Colonic mucosa (tissue), 4 donors: ENCODE results near the gene RASSF4. TPM values are rescaled to one million over a fixed set of nuclear protein-coding genes. Genes with fewer than 3 reads are reported as not detected.

Experiments used
- DNase-seq: peaks from one replicate; pipeline ENCODE4 v3.0.0-alpha.2; 2020
- H3K27ac ChIP-seq: fragments of 200-600 bp; one replicate; pipeline ENCODE4 v1.8.0; 2021
- H3K27me3 ChIP-seq: fragments of 200-600 bp; one replicate; pipeline ENCODE4 v1.8.0; 2021
- H3K36me3 ChIP-seq: fragments of 200-600 bp; one replicate; pipeline ENCODE4 v1.8.0; 2021
- H3K4me1 ChIP-seq: fragments of 200-600 bp; one replicate; pipeline ENCODE4 v1.8.0; 2021; ENCODE audit warnings: mild to moderate bottlenecking
- H3K4me3 ChIP-seq: fragments of 200-600 bp; one replicate; pipeline ENCODE4 v1.8.0; 2021
- H3K9ac ChIP-seq, 2 donors: one replicate each; pipeline ENCODE4 v1.7.0; 2013; ENCODE audit warnings: control low read depth in 2 of 2, low read depth in 2 of 2, low read length in 2 of 2
- H3K9me3 ChIP-seq: fragments of 200-600 bp; one replicate; pipeline ENCODE4 v1.8.0; 2021
- intact Hi-C: fragments of 100-400 bp; cut with DNase I; formaldehyde crosslinking; loops from one replicate; pipeline ENCODE4 v1.14.1; 2022
- total RNA-seq, 2 donors: library from RNA; stranded (reverse); fragmentation: NEBNext Ultra II Directional in 1 of 2; extraction: Animal tissue kit (Norgen Biotek cat#: 25700) in 1 of 2; gene quantifications; one replicate each; pipeline ENCODE4 v1.2.1, GENCODE V29; 2021
- TF ChIP-seq, protein P1 (sequence below): fragments of 200-600 bp; IDR thresholded peaks from one replicate; pipeline ENCODE4 v1.8.0; 2022; ENCODE audit warnings: antibody characterized with exemption, mild to moderate bottlenecking
- donor health status: healthy.
- donor health status: DM: no; HTN: no; CAD: no.
- donor health status: DM: no; HTN: no; CAD: no.

RASSF4 gene
- total RNA-seq, 2 donors from 2014 or later, result 13.1 to 19.9 TPM

DNA sequence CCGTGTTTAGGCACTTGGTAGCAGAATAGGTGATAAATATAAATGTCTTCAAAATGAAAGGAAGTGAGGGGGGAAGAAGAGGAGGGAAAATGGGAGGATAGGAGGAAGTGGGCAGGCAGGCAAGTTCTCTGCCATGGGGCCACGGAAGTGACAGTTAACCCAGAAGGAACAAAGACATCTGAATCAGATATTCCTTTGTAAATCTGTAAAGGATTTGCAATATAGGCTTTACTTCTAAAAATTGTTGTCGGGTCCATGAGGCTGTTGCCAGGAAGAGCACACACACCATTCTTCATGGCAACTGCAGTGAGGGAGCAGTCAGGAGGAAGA, 23.7 kb upstream of the RASSF4 start:
- intact Hi-C loops, result no loop called here
- Histone ChIP-seq H3K27me3 (no peaks in the 10 kb centered on the region), H3K27ac (no peak overlapping the region), H3K9ac (no peak overlapping the region), H3K4me3 (no peak overlapping the region), H3K9me3 (no peaks in the 10 kb centered on the region), H3K4me1 (no peaks in the 10 kb centered on the region), H3K36me3 (no peaks in the 10 kb centered on the region)
- no peak for DNase-seq
- TF ChIP-seq, protein P1, sequence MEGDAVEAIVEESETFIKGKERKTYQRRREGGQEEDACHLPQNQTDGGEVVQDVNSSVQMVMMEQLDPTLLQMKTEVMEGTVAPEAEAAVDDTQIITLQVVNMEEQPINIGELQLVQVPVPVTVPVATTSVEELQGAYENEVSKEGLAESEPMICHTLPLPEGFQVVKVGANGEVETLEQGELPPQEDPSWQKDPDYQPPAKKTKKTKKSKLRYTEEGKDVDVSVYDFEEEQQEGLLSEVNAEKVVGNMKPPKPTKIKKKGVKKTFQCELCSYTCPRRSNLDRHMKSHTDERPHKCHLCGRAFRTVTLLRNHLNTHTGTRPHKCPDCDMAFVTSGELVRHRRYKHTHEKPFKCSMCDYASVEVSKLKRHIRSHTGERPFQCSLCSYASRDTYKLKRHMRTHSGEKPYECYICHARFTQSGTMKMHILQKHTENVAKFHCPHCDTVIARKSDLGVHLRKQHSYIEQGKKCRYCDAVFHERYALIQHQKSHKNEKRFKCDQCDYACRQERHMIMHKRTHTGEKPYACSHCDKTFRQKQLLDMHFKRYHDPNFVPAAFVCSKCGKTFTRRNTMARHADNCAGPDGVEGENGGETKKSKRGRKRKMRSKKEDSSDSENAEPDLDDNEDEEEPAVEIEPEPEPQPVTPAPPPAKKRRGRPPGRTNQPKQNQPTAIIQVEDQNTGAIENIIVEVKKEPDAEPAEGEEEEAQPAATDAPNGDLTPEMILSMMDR, result no peak

DNA sequence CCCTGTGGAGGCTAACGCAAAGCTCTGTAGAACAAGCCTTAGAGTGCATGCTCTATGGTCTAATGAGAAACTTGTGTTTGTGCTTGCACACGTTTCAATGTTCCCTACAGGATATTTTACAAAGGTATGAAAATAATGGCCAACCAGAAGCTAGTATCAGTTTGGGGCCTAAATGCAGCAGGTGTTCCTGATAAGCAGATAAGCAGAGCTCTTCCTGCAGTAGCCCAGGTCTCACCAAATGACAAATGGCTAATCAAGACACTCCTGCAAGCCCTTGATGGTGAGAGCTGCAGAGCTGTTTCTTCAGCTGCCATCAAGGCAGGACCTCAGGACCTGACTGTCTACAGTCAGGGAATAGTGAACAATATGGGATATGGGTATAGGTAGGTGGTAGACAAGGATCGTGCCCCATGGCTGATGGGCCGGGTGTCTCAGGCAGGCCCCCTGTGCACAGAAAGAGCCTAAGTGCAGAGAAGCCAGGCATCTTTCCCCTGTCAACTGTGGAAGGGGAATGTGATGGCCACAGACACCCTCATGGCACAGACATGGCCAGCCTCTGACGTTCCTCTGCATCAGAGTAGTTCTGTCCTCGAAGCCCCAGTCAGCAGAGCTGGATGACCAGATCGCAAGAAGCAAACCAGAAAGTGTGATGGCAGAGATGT, 23.2 kb upstream of the RASSF4 start:
- Histone ChIP-seq H3K4me1 (no peaks in the 10 kb centered on the region), H3K9ac (no peak overlapping the region), H3K36me3 (no peaks in the 10 kb centered on the region), H3K9me3 (no peaks in the 10 kb centered on the region), H3K27me3 (no peaks in the 10 kb centered on the region), H3K4me3 (no peak overlapping the region), H3K27ac (no peak overlapping the region)
- TF ChIP-seq, protein P1, result no peak
- no peak for DNase-seq
- intact Hi-C loops, result no loop called here

GRCh38 chr10:44937196-44938005, 22.2 kb upstream of the RASSF4 start:
- Histone ChIP-seq H3K4me3 (no peak overlapping the region), H3K27ac (no peak overlapping the region), H3K27me3 (no peaks in the 10 kb centered on the region), H3K9ac (no peak overlapping the region), H3K9me3 (no peaks in the 10 kb centered on the region), H3K4me1 (no peaks in the 10 kb centered on the region), H3K36me3 (no peaks in the 10 kb centered on the region)
- no peak for DNase-seq
- intact Hi-C loops, result no loop called here
- TF ChIP-seq, protein P1, result no peak

DNA sequence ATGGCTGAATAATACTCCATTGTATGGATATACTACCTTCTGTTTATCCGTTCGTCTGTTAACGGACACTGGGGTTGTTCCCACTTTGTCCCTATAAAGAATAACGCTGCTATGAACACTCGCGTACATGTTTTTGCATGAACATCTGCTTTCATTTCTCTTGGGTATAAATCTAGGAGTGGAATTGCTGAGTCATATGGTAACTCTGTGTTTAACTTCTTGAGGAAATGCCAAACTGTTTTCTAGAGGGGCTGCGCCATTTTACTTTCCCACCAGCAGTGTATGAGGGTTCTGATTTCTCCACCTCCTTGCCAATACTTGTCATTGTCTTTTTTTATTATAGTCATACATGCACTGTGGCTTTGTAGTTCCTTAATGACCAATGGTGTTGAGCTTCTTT, 20.6 kb upstream of the RASSF4 start:
- no peak for DNase-seq
- TF ChIP-seq, protein P1, result no peak
- Histone ChIP-seq H3K4me1 (no peaks in the 10 kb centered on the region), H3K27ac (no peak overlapping the region), H3K4me3 (no peak overlapping the region), H3K27me3 (no peaks in the 10 kb centered on the region), H3K9me3 (no peaks in the 10 kb centered on the region), H3K9ac (no peak overlapping the region), H3K36me3 (no peaks in the 10 kb centered on the region)
- intact Hi-C loops, result no loop called here

DNA sequence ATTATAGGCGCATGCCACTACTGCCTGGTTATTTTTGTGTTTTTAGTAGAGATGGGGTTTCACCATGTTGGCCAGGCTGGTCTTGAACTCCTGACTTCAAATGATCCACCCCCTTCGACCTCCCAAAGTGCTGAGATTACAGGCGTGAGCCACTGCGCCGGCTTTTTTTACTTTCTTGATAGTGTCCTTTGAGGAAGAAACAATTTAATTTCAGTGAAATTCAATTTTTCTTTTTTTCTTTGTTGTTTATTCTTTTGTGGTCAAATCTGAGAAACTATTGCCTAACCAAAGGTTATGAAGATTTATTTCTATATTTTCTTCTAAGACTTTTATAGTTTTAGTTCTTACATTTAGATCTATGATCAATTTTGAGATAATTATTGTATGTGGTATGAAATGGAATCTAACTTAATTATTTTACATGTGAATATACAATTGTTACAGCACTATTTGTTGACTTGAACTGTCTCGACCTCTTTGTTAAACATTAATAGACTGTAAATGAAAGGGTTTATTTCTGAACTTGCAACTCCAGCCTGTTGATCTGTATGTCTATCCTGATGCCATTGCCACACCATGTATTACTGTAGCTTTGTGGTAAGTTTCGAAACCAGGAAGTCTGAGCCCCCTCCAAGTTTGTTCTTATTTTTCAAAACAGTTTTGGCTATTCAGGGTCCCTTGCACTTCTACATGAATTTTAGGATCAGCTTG, 19.8 kb upstream of the RASSF4 start:
- intact Hi-C loops, result no loop called here
- Histone ChIP-seq H3K27ac (no peak overlapping the region), H3K27me3 (no peaks in the 10 kb centered on the region), H3K9me3 (no peaks in the 10 kb centered on the region), H3K4me1 (no peaks in the 10 kb centered on the region), H3K9ac (no peak overlapping the region), H3K36me3 (no peaks in the 10 kb centered on the region), H3K4me3 (no peak overlapping the region)
- no peak for DNase-seq
- TF ChIP-seq, protein P1, result no peak
